ENCODE results near the gene UBE2I.

UBE2I gene

DNA sequence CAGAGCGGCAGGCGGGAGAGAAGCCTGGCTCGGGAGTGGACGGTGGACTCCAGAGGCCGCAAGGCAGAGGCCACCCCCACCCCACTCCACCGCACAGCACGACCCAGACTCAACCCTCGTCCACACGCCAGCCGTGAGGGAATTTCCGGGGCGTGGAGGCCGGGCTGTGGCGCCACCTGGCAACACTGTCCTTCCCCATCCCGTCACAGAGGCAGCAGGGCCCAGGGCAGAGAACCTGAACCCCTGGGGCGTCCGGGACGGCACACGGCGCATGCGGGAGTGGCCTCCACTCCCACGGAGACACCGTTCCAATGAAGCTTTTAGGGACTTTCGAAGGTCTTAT is 65.8 kb downstream of the UBE2I start:
- no peak overlapping the region for H2AFZ ChIP-seq (ENCODE audit: low read length)
- H3K36me3 ChIP-seq (replicated peaks; ENCODE audit: insufficient read depth, low read length) = no peaks in the 10 kb centered on the region

DNA sequence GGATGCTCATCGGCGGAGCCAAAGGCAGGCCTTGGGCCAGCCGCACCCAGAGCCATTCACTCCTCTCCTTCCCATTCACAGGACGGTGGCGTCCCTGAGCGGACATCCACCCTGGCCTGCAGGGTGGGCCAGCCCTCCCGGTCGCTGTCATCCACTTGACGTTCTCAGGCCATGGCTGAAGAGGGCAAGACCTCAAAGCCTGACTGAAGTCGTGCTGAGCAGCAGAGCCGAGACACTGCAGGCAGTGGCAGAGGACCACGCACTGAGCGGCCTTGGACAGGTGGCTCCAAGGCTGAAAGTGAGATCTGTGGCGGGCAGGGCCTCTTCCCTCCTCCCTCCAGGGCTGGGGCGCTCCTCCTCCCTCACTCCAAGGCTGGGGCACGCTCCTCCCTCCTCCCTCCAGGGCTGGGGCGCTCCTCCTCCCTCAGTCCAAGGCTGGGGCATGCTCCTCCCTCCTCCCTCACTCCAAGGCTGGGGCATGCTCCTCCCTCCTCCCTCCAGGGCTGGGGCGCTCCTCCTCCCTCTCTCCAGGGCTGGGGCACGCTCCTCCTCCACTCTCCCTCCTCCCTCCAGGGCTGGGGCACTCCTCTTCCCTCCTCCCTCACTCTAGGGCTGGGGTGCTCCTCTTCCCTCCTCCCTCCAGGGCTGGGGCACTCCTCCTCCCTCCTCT is 66.4 kb downstream of the UBE2I start:
- Histone ChIP-seq H3K36me3 (replicated peaks; ENCODE audit: insufficient read depth, low read length) (no peaks in the 10 kb centered on the region), H3K27ac (ENCODE audit: low read length) (no peak overlapping the region), H3K4me3 (ENCODE audit: low read length) (no peak overlapping the region), H2AFZ (ENCODE audit: low read length) (no peak overlapping the region), H3F3A (ENCODE audit: insufficient read depth, low read length) (peaks cover 4% of the 10 kb centered on the region; the same call in 1 of the 2 replicates), H3K9me2 (replicated peaks; ENCODE audit: insufficient read depth, low read length) (no peaks in the 10 kb centered on the region), H3K4me1 (ENCODE audit: low read length) (no peaks in the 10 kb centered on the region), H3K27me3 (replicated peaks; ENCODE audit: insufficient read depth, low read length) (no peaks in the 10 kb centered on the region), H3K79me2 (ENCODE audit: low read length) (peaks cover 62% of the 10 kb centered on the region), H3K4me2 (ENCODE audit: low read depth, low read length) (no peak overlapping the region), H3K9me3 (replicated peaks; ENCODE audit: insufficient read depth, low read length) (no peaks in the 10 kb centered on the region), H4K20me1 (ENCODE audit: insufficient read depth, low read length) (no peaks in the 10 kb centered on the region), H3K9ac (ENCODE audit: low read length) (no peak overlapping the region)
- no peak for DNase-seq
- TF ChIP-seq EZH2phosphoT487 (IDR thresholded peaks at IDR 0.05; ENCODE audit: low read length) (no peak), EZH2 (optimal IDR thresholded peaks at IDR 0.05; ENCODE audit: low read depth, low read length) (no peak)
- TF ChIP-seq, protein P1, sequence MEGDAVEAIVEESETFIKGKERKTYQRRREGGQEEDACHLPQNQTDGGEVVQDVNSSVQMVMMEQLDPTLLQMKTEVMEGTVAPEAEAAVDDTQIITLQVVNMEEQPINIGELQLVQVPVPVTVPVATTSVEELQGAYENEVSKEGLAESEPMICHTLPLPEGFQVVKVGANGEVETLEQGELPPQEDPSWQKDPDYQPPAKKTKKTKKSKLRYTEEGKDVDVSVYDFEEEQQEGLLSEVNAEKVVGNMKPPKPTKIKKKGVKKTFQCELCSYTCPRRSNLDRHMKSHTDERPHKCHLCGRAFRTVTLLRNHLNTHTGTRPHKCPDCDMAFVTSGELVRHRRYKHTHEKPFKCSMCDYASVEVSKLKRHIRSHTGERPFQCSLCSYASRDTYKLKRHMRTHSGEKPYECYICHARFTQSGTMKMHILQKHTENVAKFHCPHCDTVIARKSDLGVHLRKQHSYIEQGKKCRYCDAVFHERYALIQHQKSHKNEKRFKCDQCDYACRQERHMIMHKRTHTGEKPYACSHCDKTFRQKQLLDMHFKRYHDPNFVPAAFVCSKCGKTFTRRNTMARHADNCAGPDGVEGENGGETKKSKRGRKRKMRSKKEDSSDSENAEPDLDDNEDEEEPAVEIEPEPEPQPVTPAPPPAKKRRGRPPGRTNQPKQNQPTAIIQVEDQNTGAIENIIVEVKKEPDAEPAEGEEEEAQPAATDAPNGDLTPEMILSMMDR (IDR thresholded peaks at IDR 0.05; ENCODE audit: low read length) = no peak

More for the DNA sequence above, 65.8 kb downstream of the UBE2I start:
- no peak for DNase-seq
- peaks cover 2% of the 10 kb centered on the region; the same call in 1 of the 2 replicates for H3F3A ChIP-seq (ENCODE audit: insufficient read depth, low read length)
- H3K9me3 ChIP-seq (replicated peaks; ENCODE audit: insufficient read depth, low read length) = no peaks in the 10 kb centered on the region
- H3K4me2 ChIP-seq (ENCODE audit: low read depth, low read length) = no peak overlapping the region
- H3K79me2 ChIP-seq (ENCODE audit: low read length) = peaks cover 62% of the 10 kb centered on the region
- no peak overlapping the region for H3K27ac ChIP-seq (ENCODE audit: low read length)
- no peaks in the 10 kb centered on the region for H4K20me1 ChIP-seq (ENCODE audit: insufficient read depth, low read length)
- TF ChIP-seq, protein P1 (IDR thresholded peaks at IDR 0.05; ENCODE audit: low read length) = no peak
- no peak for TF ChIP-seq EZH2phosphoT487 (IDR thresholded peaks at IDR 0.05; ENCODE audit: low read length)
- no peaks in the 10 kb centered on the region for H3K9me2 ChIP-seq (replicated peaks; ENCODE audit: insufficient read depth, low read length)
- no peaks in the 10 kb centered on the region for H3K27me3 ChIP-seq (replicated peaks; ENCODE audit: insufficient read depth, low read length)
- H3K4me1 ChIP-seq (ENCODE audit: low read length) = no peaks in the 10 kb centered on the region
- H3K4me3 ChIP-seq (ENCODE audit: low read length) = no peak overlapping the region
- no peak overlapping the region for H3K9ac ChIP-seq (ENCODE audit: low read length)
